GM18867 (cell line): ENCODE results near the gene MRPS6.

ENCODE experiments used
- ATAC-seq: cut with Tn5 transposase; IDR thresholded peaks from one replicate; pipeline ENCODE4 v1.9.1; 2021; ENCODE audit warnings: mild to moderate bottlenecking, moderate library complexity; ENCODE audit not compliant: unreplicated experiment

Gene MRPS6

DNA sequence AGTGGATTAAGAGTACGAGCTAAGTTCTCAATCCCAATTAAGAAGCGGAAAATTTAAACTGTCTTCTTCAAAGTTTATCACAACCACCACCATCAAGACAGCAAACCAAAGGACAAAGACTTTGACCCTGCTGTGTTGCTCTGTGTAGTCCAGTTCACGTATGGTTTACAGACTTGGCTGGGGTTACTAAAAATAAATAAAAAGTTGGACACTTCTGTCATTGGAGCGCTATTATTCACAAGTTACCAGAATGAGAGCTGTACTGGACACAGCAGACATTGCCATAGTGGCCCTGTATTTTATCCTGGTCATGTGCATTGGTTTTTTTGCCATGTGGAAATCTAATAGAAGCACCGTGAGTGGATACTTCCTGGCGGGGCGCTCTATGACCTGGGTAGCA lies 21.6 kb downstream of the MRPS6 start:
- no peak for ATAC-seq

DNA sequence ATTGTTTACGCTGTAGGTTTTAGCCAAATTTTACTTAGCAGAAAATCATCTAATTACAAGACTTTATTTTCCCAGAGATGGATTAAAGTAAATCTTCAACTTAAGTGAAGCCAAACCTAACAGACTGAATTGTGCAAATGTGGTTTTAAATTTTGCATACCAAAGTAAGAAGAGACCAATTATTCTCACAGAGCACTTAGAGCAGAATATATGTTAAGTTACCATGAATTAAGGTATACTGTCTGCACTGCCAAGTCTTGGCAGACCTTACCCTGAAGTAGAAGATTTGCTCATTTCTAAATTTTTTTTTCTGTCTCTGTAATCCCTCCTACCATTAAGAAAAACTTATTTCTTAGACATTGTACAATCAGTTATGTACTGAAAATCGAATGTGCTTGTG lies 24.1 kb downstream of the MRPS6 start:
- ATAC-seq, result no peak

DNA sequence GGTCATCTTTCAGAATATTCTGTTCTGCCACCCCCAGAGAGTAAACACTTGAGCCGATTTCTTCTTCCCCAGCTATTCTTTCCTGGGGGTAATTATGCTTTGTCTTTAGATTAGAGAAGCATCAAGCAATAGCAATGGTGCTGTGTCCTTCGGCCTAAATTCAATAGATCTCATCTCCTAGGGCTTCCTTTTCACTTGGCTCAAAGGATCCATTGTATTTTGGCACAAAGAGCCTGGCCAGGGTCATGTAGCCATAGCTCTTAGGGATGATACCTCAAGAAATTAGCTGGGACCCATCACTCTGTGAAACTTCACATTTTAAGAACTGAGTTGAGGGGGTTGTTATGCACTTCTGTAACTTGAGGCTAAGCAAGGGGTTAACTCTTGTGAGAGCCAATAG lies 27.0 kb downstream of the MRPS6 start:
- no peak for ATAC-seq

DNA sequence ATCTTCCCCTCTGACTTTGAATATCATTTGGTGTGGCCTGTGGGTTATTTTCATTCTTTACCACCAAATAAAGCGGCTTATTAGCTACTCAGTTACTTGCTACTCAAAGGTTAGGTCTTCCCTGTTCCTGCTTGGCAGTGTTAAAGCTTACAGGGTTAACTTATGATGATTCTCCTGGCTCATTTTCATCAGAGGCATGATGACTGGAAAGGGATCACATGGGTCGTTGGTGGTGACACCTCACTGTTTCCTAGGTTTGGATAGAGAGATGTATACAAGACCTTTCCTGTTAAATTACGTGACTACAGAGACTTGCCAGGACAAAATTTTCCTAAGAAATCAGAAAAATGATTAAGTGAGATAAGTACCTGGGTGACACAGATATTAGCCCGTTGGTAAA lies 27.4 kb downstream of the MRPS6 start:
- ATAC-seq, result no peak

DNA sequence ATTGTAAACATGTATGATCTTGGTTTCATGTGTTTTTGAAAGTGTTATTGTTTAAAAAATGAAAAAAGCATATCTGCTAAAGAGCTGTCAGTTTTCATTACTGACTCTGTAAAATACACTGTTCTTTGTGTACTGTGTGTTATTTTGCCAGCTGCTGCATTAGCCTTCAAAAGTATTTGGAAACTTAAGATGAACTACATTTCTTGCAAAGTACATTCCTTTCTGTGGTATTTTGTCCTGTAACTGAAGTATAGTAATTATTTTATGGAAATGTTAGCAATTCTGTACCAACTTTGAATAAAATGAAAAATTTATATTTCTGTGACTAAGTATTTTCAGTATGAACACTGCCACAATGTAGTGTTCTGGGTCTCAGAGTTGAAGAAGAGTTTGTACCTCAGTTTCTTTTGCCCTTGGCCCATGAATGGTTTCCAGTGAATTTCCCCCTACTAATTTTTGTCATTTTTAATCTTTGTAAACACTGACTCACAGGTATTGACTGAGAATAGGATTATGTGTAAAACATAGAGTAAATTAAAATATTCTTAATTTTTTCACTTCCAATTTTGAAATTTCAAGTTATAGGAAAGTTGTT lies 32.7 kb downstream of the MRPS6 start:
- ATAC-seq, result no peak

DNA sequence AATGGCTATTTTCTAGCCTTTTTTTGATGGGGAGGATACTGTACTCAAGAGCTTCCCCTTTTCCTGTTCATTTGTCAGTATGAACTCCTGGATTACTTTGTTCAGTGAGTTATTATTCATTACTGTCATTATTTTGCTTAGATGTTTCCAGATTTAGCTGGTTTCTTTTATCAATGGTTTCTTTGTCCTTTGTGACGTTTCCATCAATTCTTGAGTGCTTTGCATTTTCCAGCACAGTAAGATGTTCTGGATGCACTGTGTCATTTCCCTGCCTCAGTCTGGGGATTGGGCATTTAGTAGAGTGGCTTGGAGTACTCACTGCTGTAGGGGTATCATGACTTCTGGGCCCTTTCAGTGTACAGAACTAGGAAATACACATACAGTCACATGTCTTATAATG lies 34.2 kb downstream of the MRPS6 start:
- no peak for ATAC-seq

DNA sequence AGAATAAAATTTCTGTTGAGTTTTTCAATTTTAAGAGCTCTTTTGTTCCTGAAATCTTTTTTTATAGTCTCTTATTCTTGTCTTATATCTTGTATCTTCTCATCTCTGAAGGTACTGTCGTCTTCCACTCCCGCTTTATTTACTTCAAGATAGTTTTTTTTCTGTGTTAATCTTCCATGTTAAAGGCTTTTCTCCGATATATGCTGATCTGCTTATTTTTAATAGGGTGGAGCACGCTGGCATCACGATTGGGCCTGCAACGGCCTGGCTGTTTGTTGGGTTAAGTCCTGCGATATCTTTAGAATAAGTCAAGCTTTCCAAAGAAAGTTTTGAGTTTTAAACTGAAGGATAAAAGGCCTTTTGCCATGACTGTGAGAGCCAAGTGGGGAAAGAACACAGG lies 35.7 kb downstream of the MRPS6 start:
- no peak for ATAC-seq

DNA sequence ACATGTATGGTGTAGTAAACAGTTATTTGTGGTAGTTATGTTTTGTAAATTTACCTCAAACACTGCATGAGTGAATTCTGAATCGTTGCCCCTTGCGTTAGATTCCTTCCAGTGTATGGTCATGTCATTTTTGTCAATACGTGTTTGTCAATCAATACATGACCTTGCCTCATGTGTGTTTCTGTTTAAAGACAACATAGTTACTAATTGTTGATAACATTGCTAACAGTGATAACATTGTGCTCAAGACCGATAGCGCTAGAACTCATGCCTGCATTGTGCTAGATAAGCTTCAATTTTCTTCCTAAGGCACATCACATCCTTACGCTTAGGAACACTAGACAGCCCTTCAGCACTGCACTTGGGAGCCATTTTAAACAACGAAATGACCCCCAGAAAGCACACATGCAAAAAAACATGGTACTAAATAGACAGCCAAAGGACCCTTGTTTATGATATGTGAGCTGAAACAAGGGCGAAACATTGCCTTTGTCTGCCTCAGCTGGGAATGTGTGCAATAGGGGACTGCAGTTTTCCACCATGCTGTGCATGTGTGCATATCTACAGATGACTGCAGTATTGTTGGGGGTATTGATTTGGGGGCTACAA lies 37.3 kb downstream of the MRPS6 start:
- ATAC-seq, result no peak

DNA sequence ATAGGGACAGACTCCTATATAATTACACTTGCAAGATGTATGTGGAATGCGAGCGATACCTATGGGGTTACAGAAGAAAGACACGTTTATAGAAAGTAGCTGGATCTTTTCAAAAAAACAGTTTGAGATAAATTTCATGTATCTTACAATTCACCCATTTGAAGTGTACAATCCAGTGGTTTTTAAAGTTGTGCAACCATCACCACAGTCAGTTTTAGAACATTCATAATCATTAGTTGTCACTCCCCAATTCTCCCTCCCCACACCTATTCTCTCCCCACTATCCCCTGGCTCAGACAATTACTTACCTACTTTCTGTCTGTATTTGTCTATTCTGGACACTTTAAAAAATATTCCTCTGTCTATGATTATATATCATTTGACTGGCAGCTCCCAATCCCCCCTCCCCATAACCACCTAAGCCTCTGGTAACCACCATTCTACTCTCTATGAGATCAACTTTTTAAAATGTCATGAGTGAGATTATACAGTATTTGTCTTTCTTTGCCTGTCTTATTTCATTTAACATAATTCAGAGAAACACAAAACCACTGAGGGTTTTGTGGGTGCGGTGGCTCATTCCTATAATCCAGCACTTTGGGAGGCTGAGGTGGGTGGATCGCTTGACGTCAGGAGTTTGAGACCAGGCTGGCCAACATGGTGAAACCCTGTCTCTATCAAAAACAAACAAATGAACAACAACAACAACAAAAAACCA lies 39.1 kb downstream of the MRPS6 start:
- no peak for ATAC-seq

DNA sequence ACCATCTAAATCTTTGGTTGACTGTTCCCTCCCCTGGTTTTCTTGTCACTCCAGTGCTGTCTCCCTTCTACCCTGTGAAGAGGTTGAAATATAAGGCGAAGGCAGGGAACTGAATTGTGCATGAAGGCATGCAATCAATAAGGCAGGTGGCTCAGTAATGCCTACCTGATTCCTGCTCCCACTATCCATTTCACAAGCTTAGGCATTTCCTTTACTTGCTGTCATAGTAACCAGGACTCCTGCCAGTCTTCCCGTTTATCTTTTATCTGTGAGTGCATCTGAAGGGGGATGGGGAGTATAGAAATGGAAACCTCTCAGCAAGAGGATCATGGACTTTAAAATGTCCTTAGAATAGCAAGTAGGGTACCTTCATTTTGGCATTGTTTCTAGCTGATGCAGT lies 40.5 kb downstream of the MRPS6 start:
- no peak for ATAC-seq

DNA sequence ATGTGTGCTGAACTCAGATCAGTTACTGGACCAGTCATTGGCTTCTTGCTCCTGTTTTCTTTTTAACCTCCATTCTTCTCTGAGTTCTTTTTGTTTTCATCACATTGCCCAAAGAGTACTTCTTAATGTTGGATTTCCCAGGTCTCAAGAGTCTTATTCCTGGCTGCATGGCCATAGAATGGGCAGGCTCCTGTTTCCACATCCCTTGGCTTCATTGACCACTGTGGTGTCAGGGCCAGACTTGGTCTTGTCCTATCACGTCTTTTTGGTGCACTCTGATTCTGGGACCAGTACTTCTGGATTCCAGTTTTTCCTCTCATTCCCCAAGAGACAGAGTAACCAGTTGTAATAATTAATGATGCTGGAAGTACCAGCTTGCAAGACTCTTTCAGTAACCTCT lies 41.8 kb downstream of the MRPS6 start:
- no peak for ATAC-seq

DNA sequence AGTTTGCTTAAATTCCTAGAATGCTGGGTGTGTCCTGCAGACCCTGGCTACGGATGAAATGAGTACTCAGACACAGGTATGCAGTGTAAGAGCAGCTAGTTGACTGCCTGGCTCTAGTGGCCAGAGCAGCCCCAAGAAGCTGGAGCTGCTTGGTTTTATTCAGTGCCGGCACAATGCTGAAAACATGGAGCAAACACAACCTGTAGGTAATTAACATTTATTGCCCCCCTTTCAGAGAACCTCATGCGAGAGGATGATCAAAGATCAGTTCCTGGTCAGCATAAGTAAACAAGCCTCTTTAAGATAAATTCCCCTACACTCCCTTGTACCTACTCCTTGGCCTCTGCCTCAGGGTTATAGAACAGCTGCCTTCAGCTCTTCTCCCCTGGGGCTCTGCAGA lies 43.2 kb downstream of the MRPS6 start:
- ATAC-seq, result no peak

DNA sequence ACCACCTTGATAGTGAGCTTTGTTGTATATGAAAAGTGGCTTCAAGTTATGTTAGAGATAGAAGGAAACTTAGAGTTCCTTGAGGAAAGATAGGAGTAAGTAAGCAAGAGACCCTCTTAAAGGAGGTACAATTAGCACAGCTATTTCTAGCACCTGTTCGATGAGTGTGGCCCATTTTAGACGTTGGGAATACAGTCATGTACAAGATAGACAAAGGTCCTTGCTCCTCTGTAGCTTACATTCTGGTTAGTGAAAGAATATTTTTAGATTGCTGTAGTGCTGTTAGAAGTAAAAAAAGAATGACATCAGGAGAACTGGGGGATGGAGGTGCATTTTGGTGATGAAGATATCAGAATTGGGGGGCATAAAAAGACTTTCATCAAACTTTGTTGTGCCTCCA lies 47.5 kb downstream of the MRPS6 start:
- ATAC-seq, result no peak

DNA sequence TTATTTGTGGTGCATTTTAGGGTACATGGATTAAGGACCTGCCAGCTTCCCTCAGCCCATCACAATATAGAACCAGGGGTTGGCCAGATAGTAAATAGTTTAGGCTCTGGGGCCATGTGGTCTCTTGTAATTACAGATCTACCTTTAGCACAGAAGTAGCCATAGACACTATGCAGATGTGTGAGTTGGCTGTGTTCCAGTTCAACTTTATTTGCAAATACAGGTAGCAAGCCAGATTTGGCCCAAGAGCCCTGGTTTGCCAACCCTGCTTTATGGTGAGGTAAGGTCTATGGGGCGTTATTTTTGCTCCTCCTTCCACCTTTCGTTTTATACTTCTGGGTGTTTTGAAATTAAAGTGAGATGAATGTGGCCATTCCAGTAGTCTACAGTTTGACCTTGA lies 48.7 kb downstream of the MRPS6 start:
- no peak for ATAC-seq

DNA sequence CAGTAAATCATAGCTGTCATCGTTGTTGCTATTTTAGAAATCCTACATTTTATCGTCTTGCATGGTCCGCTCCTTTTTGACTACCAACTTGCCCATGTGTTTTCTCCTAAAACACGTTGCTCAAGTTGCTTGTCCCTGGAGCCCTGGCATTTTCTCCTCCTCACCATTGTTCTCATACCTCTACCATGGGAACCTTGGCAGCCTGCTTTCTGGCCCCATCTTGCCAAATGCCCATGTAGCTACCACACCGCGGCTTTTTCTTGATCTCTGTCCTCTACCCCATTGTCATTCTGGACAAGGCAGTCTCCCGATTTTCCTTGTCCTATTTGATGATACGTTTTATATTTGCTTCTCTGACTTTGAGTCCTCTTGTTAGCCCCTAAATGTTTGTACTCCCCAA lies 50.2 kb downstream of the MRPS6 start:
- ATAC-seq, result no peak

DNA sequence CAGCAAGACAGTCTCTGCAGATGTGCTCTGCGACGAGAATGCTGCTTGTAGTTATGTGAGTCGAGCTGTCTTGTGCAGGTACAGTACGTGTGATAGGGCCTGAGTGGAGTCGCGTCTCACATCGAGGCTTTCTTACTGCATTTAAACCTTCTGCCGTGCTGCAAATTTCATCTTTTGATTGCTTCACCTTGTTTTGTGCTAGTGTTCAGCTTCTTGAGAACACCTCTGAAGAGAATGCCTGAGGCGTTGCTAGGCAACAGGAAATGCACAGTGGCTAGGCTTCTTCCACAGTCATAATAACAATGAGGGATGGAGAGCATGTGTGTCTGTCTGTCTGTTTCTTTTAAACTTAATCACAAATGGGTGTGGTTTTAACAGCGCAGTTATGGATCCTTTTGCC lies 52.9 kb downstream of the MRPS6 start:
- no peak for ATAC-seq

DNA sequence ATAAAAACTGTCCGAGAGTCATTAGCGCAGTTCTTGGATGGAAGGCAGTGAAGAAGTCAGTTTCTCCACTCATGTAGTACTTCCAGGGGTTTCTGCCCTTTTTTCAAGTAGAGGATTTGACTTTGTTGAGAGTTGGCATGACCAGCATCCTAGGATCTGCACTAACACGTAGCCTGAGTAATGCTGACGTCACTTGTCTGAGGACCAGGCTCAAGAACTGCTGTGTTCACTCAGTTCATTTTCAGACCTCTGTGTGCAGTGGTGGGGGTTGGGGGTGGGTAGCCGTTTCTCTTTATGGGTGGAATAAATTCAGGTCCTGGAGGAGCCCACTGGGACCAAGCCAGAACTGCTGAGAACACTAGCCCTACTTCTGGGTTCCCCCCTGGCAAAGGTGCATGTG lies 53.3 kb downstream of the MRPS6 start:
- ATAC-seq, result no peak

DNA sequence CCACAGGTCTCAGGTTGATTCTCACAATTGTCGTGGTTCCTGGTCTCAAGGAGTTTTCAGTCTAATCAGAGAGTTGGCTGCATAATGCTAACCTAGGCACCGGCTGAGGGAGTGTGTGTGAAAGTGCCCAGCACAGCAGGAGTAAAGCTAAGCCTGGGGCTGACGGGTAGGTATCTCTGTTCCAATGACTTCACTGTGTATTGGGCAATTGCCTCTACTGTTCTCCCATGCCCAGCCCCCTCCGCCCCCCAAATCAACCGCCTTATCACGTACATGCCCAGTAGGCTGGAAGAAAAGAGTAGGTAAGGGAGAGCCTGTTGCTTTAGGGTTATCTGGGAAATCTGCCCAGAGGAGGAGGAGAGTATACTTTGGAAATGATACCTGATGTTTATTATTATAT lies 54.7 kb downstream of the MRPS6 start:
- ATAC-seq, result no peak

DNA sequence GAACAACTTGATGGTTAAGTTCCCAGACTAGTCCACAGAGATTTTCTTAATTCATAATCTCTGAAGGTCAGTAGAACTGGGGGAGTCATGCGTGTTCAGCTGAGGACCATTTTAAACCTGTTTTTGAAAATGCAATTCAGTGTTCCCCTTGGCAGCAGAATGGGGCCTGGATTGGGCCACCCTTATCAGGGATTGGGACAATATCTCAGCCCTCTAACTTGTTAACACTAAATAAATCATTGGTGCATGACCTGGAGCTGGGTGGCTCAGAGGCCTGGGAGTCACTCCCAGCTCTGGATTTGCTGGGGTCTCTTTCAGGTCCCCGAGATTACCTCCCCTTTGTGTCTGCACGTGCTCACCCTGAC lies 55.3 kb downstream of the MRPS6 start:
- no peak for ATAC-seq

DNA sequence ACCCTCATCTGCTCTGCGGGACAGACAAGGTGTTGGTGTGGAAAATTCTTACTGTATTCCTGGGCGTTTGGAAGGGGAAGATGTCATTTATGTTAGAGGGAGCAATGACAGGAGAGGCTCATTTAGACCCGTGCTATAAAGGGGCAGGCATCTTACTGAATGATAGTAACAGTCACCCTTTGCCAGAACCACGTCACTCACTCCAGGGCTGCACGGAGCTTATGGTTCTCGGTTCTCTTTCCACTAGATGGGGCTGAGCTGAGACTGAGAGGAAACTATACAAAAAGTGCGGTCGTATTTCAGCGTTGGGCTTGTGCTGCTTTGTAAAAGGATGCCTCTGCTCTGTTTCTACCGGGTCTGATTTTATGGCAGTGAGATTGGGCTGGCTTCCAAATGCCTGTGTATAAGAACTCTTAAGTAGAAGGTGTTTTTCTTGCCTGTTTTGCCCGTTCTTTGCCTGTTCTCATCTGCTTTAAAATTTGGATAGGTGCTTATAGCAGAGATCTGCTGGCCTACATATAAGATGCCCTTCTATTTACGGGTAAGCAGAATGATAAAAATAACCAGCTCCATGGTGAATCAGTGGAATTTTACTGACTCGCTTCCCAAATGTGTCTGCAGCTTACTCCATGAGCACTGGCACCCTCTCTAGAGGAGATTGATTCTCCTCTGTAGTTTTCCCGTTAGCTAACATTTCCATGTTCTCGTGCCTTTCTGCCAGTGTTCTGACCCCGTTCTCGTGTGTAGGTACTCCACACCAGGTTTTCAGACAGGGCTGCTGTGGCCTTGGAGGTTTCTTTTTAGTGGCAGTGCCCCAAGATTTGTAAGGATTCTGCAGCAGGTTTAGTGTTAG lies 55.9 kb downstream of the MRPS6 start:
- no peak for ATAC-seq

DNA sequence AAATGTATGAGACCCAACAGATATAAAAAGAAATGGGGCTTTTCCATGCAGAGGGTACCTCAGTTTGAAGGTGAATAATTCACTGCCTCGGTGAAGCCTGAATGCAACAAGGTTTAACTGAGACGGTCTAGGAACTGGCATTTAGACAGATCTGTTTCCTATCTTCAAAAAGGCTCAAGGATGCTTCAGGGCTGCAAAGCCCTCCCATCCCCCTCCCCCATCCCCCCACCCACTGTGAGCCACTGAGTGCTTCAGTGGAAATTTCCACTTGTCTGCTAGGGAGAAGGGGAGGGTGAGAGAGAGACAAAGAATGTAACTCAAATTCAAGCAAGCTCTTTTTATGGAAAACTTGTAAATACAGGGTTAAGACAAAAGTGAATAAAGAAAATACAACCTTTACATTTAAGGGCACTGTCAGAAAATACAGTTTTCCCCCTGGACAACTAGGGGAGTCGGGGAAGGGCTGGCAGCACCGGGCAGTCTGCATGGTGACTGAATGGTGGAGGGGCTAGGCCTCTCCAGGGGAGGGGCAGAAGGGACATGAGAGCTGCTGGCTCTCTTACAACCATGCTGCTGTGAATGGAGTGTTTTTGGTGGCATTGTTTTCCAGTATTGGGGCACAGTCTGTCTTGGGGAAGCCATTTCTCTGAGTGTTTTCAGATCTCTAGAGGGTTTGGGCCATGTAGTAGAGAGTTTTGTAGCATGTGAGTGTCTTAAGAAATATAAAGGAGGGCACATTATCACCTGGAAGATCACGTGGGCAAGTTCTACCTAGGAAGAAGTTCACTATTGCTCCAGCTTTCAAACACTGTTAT lies 56.7 kb downstream of the MRPS6 start:
- no peak for ATAC-seq
